GM21717 (cell line): ENCODE results near the gene ARHGEF11.

Experiments
- ATAC-seq: cut with Tn5 transposase; IDR thresholded peaks from one replicate; pipeline ENCODE4 v1.9.1; 2021; ENCODE audit warnings: mild to moderate bottlenecking, moderate library complexity; ENCODE audit not compliant: unreplicated experiment

The ARHGEF11 gene

GRCh38 chr1:157004327-157004726 is 41.2 kb downstream of the ARHGEF11 start:
- ATAC-seq = no peak

GRCh38 chr1:157001304-157001703 is 44.2 kb downstream of the ARHGEF11 start:
- ATAC-seq = no peak

- ATAC-seq = no peak
Observed at GRCh38 chr1:157000686-157001085, 44.9 kb downstream of the ARHGEF11 start.

GRCh38 chr1:156999596-157000320 is 45.8 kb downstream of the ARHGEF11 start:
- ATAC-seq = no peak

GRCh38 chr1:156998840-156999500 is 46.6 kb downstream of the ARHGEF11 start:
- ATAC-seq = no peak

GRCh38 chr1:156998301-156998700 is 47.2 kb downstream of the ARHGEF11 start:
- no peak for ATAC-seq

GRCh38 chr1:156995412-156995811 is 50.1 kb downstream of the ARHGEF11 start:
- ATAC-seq = no peak

GRCh38 chr1:156994277-156994676 is 51.3 kb downstream of the ARHGEF11 start:
- ATAC-seq = no peak

GRCh38 chr1:156993426-156994147 is 52.0 kb downstream of the ARHGEF11 start:
- no peak for ATAC-seq

- no peak for ATAC-seq
Observed at GRCh38 chr1:156992215-156992614, 53.3 kb downstream of the ARHGEF11 start.

GRCh38 chr1:156987715-156988114 is 57.8 kb downstream of the ARHGEF11 start:
- no peak for ATAC-seq

- no peak for ATAC-seq
Observed at GRCh38 chr1:156980551-156980950, 65.0 kb downstream of the ARHGEF11 start.

GRCh38 chr1:156975084-156975483 is 70.5 kb downstream of the ARHGEF11 start:
- no peak for ATAC-seq

GRCh38 chr1:156973417-156973816 is 72.1 kb downstream of the ARHGEF11 start:
- no peak for ATAC-seq

- ATAC-seq = no peak
Observed at GRCh38 chr1:156970017-156970416, 75.5 kb downstream of the ARHGEF11 start.

- no peak for ATAC-seq
Observed at GRCh38 chr1:156969496-156969895, 76.0 kb downstream of the ARHGEF11 start.

GRCh38 chr1:156964441-156964840 is 81.1 kb downstream of the ARHGEF11 start:
- no peak for ATAC-seq

GRCh38 chr1:156963621-156964020 is 81.9 kb downstream of the ARHGEF11 start:
- no peak for ATAC-seq

- no peak for ATAC-seq
Observed at GRCh38 chr1:156961709-156962108, 83.8 kb downstream of the ARHGEF11 start.

GRCh38 chr1:156959925-156960324 is 85.6 kb downstream of the ARHGEF11 start:
- no peak for ATAC-seq

- ATAC-seq = no peak
Observed at GRCh38 chr1:156959414-156959813, 86.1 kb downstream of the ARHGEF11 start.

GRCh38 chr1:156958247-156958714 is 87.3 kb downstream of the ARHGEF11 start:
- no peak for ATAC-seq
